ENCODE data around the gene SLX1A.
"Not testable (repeated sequence)": the region's sequence is repeated elsewhere in the genome, so short reads cannot be mapped to it uniquely, and the experiment has no call there.

SLX1A gene

GRCh38 chr16:30184096-30184890 lies 9.4 kb upstream of the SLX1A start:
- peak; percentile 69 for DNase-seq (ENCODE audit: low read depth)

- peak; percentile 7 for DNase-seq (ENCODE audit: low read depth)
These were observed 8.6 kb upstream of the SLX1A start for GRCh38 chr16:30184891-30185682.

GRCh38 chr16:30185683-30186421 lies 7.8 kb upstream of the SLX1A start:
- DNase-seq (ENCODE audit: low read depth), result peak; percentile 73

GRCh38 chr16:30186444-30186781 lies 7.3 kb upstream of the SLX1A start:
- DNase-seq (ENCODE audit: low read depth), result no peak

- peak; percentile 82 for DNase-seq (ENCODE audit: low read depth)
These were observed 6.7 kb upstream of the SLX1A start for GRCh38 chr16:30186782-30187555.

GRCh38 chr16:30187556-30187865 lies 6.2 kb upstream of the SLX1A start:
- DNase-seq (ENCODE audit: low read depth), result no peak

GRCh38 chr16:30187971-30188561 lies 5.6 kb upstream of the SLX1A start:
- no peak for DNase-seq (ENCODE audit: low read depth)

GRCh38 chr16:30191158-30191557 lies 2.5 kb upstream of the SLX1A start:
- DNase-seq (ENCODE audit: low read depth), result not testable (repeated sequence)

GRCh38 chr16:30193098-30193497 lies 577 bp upstream of the SLX1A start:
- not testable (repeated sequence) for DNase-seq (ENCODE audit: low read depth)

GRCh38 chr16:30194172-30194925 lies 674 bp downstream of the SLX1A start:
- not testable (repeated sequence) for DNase-seq (ENCODE audit: low read depth)

GRCh38 chr16:30197001-30197400 lies 3.3 kb downstream of the SLX1A start:
- DNase-seq (ENCODE audit: low read depth), result not testable (repeated sequence)

- DNase-seq (ENCODE audit: low read depth), result not testable (repeated sequence)
These were observed 5.4 kb downstream of the SLX1A start, which contains the start of gene SULT1A3 for GRCh38 chr16:30199049-30199448. Gene SULT1A3, plus strand, starts transcription at chr16:30199255. Its CDS starts 1,474 bp downstream, at chr16:30200729.

- DNase-seq (ENCODE audit: low read depth), result not testable (repeated sequence)
These were observed 6.1 kb downstream of the SLX1A start for GRCh38 chr16:30199608-30200343.

GRCh38 chr16:30205541-30206236 lies 12.0 kb downstream of the SLX1A start:
- not testable (repeated sequence) for DNase-seq (ENCODE audit: low read depth)

- DNase-seq (ENCODE audit: low read depth), result not testable (repeated sequence)
These were observed 12.6 kb downstream of the SLX1A start for GRCh38 chr16:30206252-30206651.

- DNase-seq (ENCODE audit: low read depth), result not testable (repeated sequence)
These were observed 13.5 kb downstream of the SLX1A start for GRCh38 chr16:30207063-30207704.

GRCh38 chr16:30209032-30209431 lies 15.4 kb downstream of the SLX1A start:
- DNase-seq (ENCODE audit: low read depth), result not testable (repeated sequence)

GRCh38 chr16:30211414-30211813 lies 17.7 kb downstream of the SLX1A start:
- not testable (repeated sequence) for DNase-seq (ENCODE audit: low read depth)

GRCh38 chr16:30217082-30217481 lies 23.4 kb downstream of the SLX1A start:
- not testable (repeated sequence) for DNase-seq (ENCODE audit: low read depth)

Measured in activated gamma-delta T cell treated with anti-CD3 and anti-CD28 coated beads, Interleukin-2, amount 50 U/mL, for 16 hours (primary cell).